GM12891 (cell line): ENCODE measurements around the gene ASAP3.

Experiments
- POLR2A ChIP-seq: IDR thresholded peaks from 2 replicates; pipeline ENCODE4 v1.6.1; 2011; ENCODE audit warnings: low read depth, low read length, control low read depth
- POLR2AphosphoS5 ChIP-seq: IDR thresholded peaks from 2 replicates; pipeline ENCODE4 v1.6.1; 2011; ENCODE audit warnings: low read depth, low read length, control low read depth
- SPI1 ChIP-seq: IDR thresholded peaks from 2 replicates; pipeline ENCODE4 v1.6.1; 2011; ENCODE audit warnings: low read depth, low read length, control low read depth
- TAF1 ChIP-seq: IDR thresholded peaks from 2 replicates; pipeline ENCODE4 v1.6.1; 2011; ENCODE audit warnings: low read depth, low read length, control low read depth

DNA sequence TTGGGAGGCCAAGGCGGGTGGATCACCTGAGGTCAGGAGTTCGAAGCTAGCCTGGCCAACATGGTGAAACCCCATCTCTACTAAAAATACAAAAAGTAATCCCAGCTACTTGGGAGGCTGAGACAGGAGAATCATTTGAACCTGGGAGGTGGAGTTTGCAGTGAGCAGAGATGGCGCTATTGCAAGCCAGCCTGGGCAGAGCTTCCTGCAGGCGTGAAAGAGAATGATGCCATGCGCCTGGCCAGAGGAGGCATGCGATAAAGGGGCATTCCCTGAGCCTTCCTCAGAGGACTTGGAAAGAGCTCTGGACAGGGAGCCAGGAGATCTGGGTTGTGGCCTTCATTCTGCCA, 43.9 kb upstream of the ASAP3 start:
- TF ChIP-seq POLR2AphosphoS5 (no peak), POLR2A (no peak), TAF1 (no peak), SPI1 (no peak)
